Measurements from ENCODE around the gene MYL11.

MYL11 gene

GRCh38 chr16:30416047-30416603 lies 41.5 kb downstream of the MYL11 start:
- in situ Hi-C loops (cut with MboI; ENCODE audit: low sequenced_read_pairs, unreplicated experiment), result loop anchor here (25.0 kb wide), 2 partner anchors 229 to 304 kb away; partner anchors contain the start of genes BOLA2B, CORO1A, GDPD3 and MAPK3
- DNase-seq (ENCODE audit: low spot score), result no peak
- no peak for TF ChIP-seq CTCF (IDR thresholded peaks at IDR 0.05; ENCODE audit: borderline replicate concordance, control extremely low read depth, extremely low read depth, insufficient read depth, missing control alignments)

- DNase-seq (ENCODE audit: low spot score), result no peak
- TF ChIP-seq CTCF (IDR thresholded peaks at IDR 0.05; ENCODE audit: borderline replicate concordance, control extremely low read depth, extremely low read depth, insufficient read depth, missing control alignments), result no peak
- in situ Hi-C loops (cut with MboI; ENCODE audit: low sequenced_read_pairs, unreplicated experiment), result loop anchor here (25.0 kb wide), 2 partner anchors 230 to 305 kb away; partner anchors contain the start of genes BOLA2B, CORO1A, GDPD3 and MAPK3
Observed at GRCh38 chr16:30416624-30417528, 42.3 kb downstream of the MYL11 start.

GRCh38 chr16:30417529-30418349 lies 43.1 kb downstream of the MYL11 start:
- TF ChIP-seq CTCF (IDR thresholded peaks at IDR 0.05; ENCODE audit: borderline replicate concordance, control extremely low read depth, extremely low read depth, insufficient read depth, missing control alignments), result no peak
- in situ Hi-C loops (cut with MboI; ENCODE audit: low sequenced_read_pairs, unreplicated experiment), result loop anchor here (25.0 kb wide), 2 partner anchors 230 to 305 kb away; partner anchors contain the start of genes BOLA2B, CORO1A, GDPD3 and MAPK3
- DNase-seq (ENCODE audit: low spot score), result peak; percentile 93

DNA sequence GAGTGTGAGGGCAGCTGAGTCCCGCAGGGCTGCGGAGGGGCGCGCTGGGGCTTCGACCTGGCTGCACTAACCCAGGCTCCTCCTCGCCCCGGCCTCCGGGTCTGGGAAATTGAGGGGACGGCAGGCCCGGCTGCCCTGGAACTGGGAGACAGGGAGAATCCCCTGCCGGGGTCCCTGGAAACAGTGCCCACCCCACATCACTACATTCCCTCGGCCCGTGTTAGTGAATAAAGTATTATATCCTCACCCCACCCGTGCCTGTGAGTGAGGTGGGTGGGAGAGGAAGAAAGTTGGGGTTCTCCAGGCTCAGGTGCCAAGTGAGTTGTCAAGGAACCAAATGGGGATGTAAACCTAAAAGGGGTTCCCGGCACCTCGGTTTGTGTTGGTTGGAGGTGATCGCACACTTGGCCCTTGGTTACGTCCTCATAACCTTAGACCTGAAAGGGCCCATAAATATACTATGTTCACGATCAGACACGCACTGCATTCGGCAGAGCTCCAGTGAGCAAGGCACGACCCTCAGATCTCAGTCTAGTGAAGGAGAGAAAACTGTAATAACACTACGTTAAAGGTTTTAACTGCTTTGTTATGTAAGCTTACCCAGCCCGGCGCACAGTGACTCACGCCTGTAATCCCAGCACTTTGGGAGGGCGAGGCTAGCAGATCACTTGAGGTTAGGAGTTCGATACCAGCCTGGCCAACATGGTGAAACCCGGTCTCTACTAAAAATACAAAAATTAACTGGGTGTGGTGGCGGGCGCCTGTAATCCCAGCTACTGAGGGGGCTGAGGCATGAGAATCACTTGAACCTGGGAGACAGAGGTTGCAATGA lies 44.0 kb downstream of the MYL11 start:
- DNase-seq (ENCODE audit: low spot score), result no peak
- TF ChIP-seq CTCF (IDR thresholded peaks at IDR 0.05; ENCODE audit: borderline replicate concordance, control extremely low read depth, extremely low read depth, insufficient read depth, missing control alignments), result no peak
- in situ Hi-C loops (cut with MboI; ENCODE audit: low sequenced_read_pairs, unreplicated experiment), result loop anchor here (25.0 kb wide), 2 partner anchors 231 to 306 kb away; partner anchors contain the start of genes BOLA2B, CORO1A, GDPD3 and MAPK3

GRCh38 chr16:30421010-30421409 lies 46.4 kb downstream of the MYL11 start:
- in situ Hi-C loops (cut with MboI; ENCODE audit: low sequenced_read_pairs, unreplicated experiment), result loop anchor here (25.0 kb wide), 2 partner anchors 234 to 309 kb away; partner anchors contain the start of genes BOLA2B, CORO1A, GDPD3 and MAPK3
- TF ChIP-seq CTCF (IDR thresholded peaks at IDR 0.05; ENCODE audit: borderline replicate concordance, control extremely low read depth, extremely low read depth, insufficient read depth, missing control alignments), result no peak
- no peak for DNase-seq (ENCODE audit: low spot score)

All from GM13976 (cell line).